Aorta (tissue), 5 donors: ENCODE data around the gene PFKFB4. TPM values are rescaled to one million over a fixed set of nuclear protein-coding genes. Genes with fewer than 3 reads are reported as not detected.

Experiments
- ATAC-seq: fragments of 200-7000 bp; cut with Tn5 transposase; one replicate; pipeline ENCODE4 v1.9.1; 2022; ENCODE audit warnings: moderate library complexity; ENCODE audit not compliant: low FRiP score
- DNase-seq, 2 donors: peaks; one replicate each; pipeline ENCODE4 v3.0.0-alpha.2; 2020
- H3K27ac ChIP-seq, 2 donors: one replicate each; pipeline ENCODE4 v1.5.1; 2013; ENCODE audit warnings: low read length in 2 of 2, mild to moderate bottlenecking in 2 of 2, moderate library complexity in 2 of 2, control low read depth in 1 of 2, inconsistent platforms in 1 of 2, low read depth in 1 of 2
- H3K27me3 ChIP-seq, 2 donors: one replicate each; pipeline ENCODE4 v1.6.1; 2013; ENCODE audit warnings: control low read depth in 1 of 2, low read length in 1 of 2, mild to moderate bottlenecking in 1 of 2, moderate library complexity in 1 of 2; ENCODE audit not compliant: insufficient read depth in 2 of 2, control insufficient read depth in 1 of 2
- H3K36me3 ChIP-seq, 2 donors: one replicate each; pipeline ENCODE4 v1.6.1; 2013; ENCODE audit warnings: control low read depth in 1 of 2, low read length in 1 of 2, mild to moderate bottlenecking in 1 of 2; ENCODE audit not compliant: insufficient read depth in 2 of 2, control insufficient read depth in 1 of 2
- H3K4me1 ChIP-seq, 2 donors: one replicate each; pipeline ENCODE4 v1.6.1; 2013; ENCODE audit warnings: low read length in 2 of 2, control low read depth in 1 of 2, mild to moderate bottlenecking in 1 of 2, moderate library complexity in 1 of 2; ENCODE audit not compliant: insufficient read depth in 2 of 2, control insufficient read depth in 1 of 2
- H3K4me3 ChIP-seq, 2 donors: one replicate each; pipeline ENCODE4 v1.5.1; 2013; ENCODE audit warnings: low read length in 2 of 2, control low read depth in 1 of 2, mild to moderate bottlenecking in 1 of 2
- H3K9me3 ChIP-seq: one replicate; pipeline ENCODE4 v1.6.1; 2013; ENCODE audit warnings: mild to moderate bottlenecking, low read length; ENCODE audit not compliant: control insufficient read depth
- WGBS, 2 donors: extraction: QIAGEN DNeasy Blood & Tissue Kit; methylation state at CpG; one replicate each; pipeline ENCODE4 v1.1.7; 2013; 5-methylcytosine and 5-hydroxymethylcytosine counted together
- intact Hi-C, 2 donors: fragments of 100-400 bp; cut with DNase I; formaldehyde crosslinking; loops; one replicate each; pipeline versions ENCODE4 v1.14.2 to v1.15.0; 2022
- polyA plus RNA-seq, 2 donors: library from polyadenylated mRNA; stranded (reverse); fragments of 200-250 nt; gene quantifications; one replicate each; pipeline ENCODE4 v1.2.3, GENCODE V29; 2013
- total RNA-seq, 2 donors: library from RNA; stranded (reverse); fragmentation: NEBNext Ultra II Directional; extraction: Animal tissue kit (Norgen Biotek cat#: 25700); gene quantifications; one replicate each; pipeline ENCODE4 v1.2.1, GENCODE V29; 2021
- donor health status: healthy with polysubstance abuse.
- donor health status: Bipolar disorder and iron deficiency.
- donor health status: DM: no; HTN: no; CAD: no.
- donor health status: DM: no; HTN: no; CAD: no.
- donor health status: DM: yes; HTN: yes; CAD: no.

The PFKFB4 gene
- total and polyA plus RNA-seq, 4 donors: 2.8 to 14.6 (median 6.4) TPM

DNA sequence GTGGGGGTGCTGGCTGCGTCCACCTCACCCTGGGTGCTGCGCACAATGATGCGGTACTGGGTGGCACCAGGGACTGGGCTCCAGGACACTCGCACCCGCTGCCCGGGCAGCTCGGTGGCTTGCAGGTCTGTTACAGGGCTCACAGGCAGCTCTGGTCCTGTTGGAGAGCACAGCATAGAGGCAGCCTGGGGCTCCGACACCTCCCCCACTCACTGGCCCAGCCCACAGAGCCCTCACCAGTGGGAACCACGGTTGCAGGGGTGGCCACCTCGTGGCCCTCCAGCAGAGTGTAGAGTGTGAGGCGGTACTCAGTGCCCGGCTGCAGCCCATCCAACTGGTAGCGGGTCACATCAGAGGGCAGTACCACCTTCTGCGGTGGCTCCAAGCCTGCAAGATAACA, 34.8 kb upstream of the PFKFB4 start:
- Histone ChIP-seq H3K27ac (no peak overlapping the region), H3K27me3 (no peaks in the 10 kb centered on the region), H3K9me3 (no peaks in the 10 kb centered on the region), H3K36me3 (no peaks in the 10 kb centered on the region), H3K4me1 (no peaks in the 10 kb centered on the region), H3K4me3 (no peak overlapping the region)
- WGBS, 2 donors: 95 to 97% methylated on average over 12 to 14 of the region's 14 CpGs
- ATAC-seq: no peak
- intact Hi-C loops: no loop called here
- no peak for DNase-seq

DNA sequence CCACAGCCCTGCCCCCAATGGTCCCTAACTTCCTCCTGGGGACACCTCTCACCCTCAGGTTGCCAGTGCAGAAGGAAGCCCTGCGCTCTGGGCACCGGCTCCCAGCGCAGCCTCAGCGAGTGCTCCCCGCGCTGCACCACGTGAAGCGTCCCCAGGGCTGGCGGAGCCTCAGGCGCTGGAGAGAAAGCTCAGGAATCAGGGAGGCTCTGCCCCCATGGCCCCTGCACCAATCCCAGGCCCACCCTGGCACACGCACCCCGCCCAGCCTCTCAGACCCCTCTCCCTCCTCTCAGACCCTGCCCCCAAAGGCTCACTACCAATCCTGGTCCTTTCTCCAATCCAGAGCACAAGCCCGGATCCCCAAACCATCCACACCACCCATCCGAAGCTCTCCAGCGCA, 31.6 kb upstream of the PFKFB4 start:
- 82 to 83% methylated on average over 15 of the region's 15 CpGs for WGBS, 2 donors

DNA sequence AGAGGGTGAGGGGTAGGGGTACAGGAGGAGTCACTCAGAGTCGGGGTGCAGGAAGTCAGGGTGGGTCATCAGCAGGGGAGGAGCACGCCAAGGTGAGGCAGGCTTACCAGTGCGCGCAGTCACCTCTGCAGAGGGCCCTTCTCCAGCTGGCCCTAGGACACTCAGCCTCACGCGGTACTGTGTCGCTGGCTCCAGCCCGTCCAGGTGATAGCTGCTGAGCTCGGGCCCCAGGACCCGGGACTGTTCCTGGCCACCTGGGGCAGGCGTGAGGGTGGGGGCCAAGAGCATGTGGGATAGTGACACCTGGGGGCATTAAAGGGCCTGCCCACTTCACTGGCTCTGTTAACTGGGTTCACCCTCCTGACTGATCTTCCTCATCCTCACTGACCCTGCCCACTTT, 31.1 kb upstream of the PFKFB4 start:
- no peaks in the 10 kb centered on the region for H3K9me3 ChIP-seq
- H3K4me1 ChIP-seq: no peaks in the 10 kb centered on the region
- H3K27me3 ChIP-seq: no peaks in the 10 kb centered on the region
- no peak overlapping the region for H3K27ac ChIP-seq
- no peak overlapping the region for H3K4me3 ChIP-seq
- WGBS, 2 donors: 83 to 90% methylated on average over 10 to 11 of the region's 11 CpGs
- intact Hi-C loops: no loop called here
- ATAC-seq (no peak), DNase-seq (no peak)
- no peaks in the 10 kb centered on the region for H3K36me3 ChIP-seq

More for the DNA sequence above, 31.6 kb upstream of the PFKFB4 start:
- no peaks in the 10 kb centered on the region for H3K27me3 ChIP-seq
- no peak overlapping the region for H3K4me3 ChIP-seq
- DNase-seq (no peak), ATAC-seq (no peak)
- H3K9me3 ChIP-seq: no peaks in the 10 kb centered on the region
- no peaks in the 10 kb centered on the region for H3K4me1 ChIP-seq
- H3K36me3 ChIP-seq: no peaks in the 10 kb centered on the region
- H3K27ac ChIP-seq: no peak overlapping the region
- intact Hi-C loops: no loop called here

DNA sequence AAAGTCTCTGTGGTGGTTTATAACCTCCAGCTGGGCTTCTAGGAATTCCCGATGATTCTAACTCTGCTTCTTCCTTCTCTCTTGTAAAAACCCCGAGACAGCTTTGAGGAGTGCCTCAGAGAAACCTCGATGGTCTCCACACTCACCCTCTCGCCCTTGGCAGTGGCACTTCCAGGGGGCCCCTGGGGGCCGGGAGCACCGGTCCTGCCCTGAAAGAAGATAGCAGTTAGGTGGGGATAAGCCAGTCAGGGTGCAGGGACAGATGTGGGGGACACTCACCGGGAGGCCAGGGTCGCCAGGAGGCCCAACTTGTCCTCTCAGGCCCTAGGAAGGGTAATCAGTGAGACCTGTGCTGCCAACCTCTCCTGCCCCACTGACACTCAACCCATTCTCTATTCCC, 28.8 kb upstream of the PFKFB4 start:
- Histone ChIP-seq H3K4me3 (no peak overlapping the region), H3K27me3 (no peaks in the 10 kb centered on the region), H3K27ac (no peak overlapping the region), H3K4me1 (no peaks in the 10 kb centered on the region), H3K9me3 (no peaks in the 10 kb centered on the region), H3K36me3 (no peaks in the 10 kb centered on the region)
- intact Hi-C loops: no loop called here
- ATAC-seq (no peak), DNase-seq (no peak)
- 81 to 85% methylated on average over 8 of the region's 8 CpGs for WGBS, 2 donors

DNA sequence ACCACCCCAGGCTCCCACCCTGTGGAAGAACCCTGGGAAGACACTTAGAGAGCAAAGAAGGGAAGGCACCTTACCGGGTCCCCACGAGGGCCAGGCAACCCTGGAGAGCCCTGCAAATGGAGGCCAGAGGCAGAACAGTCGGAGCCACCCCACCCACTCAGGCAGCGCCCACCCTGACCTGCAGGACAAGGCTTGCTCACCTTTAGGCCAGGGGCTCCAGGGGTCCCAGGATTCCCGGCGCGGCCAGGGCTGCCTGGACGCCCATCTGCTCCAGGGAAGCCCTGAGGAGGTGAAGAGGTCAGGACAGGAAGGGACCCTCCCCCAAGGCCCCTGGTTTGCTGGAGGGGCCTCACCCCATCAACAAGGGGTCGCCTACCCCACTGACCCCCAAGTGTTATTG, 28.2 kb upstream of the PFKFB4 start:
- WGBS, 2 donors: 90 to 91% methylated on average over 9 of the region's 9 CpGs
- intact Hi-C loops: no loop called here
- Histone ChIP-seq H3K9me3 (no peaks in the 10 kb centered on the region), H3K36me3 (no peaks in the 10 kb centered on the region), H3K27ac (no peak overlapping the region), H3K27me3 (no peaks in the 10 kb centered on the region), H3K4me3 (no peak overlapping the region), H3K4me1 (no peaks in the 10 kb centered on the region)
- ATAC-seq (no peak), DNase-seq (no peak)

DNA sequence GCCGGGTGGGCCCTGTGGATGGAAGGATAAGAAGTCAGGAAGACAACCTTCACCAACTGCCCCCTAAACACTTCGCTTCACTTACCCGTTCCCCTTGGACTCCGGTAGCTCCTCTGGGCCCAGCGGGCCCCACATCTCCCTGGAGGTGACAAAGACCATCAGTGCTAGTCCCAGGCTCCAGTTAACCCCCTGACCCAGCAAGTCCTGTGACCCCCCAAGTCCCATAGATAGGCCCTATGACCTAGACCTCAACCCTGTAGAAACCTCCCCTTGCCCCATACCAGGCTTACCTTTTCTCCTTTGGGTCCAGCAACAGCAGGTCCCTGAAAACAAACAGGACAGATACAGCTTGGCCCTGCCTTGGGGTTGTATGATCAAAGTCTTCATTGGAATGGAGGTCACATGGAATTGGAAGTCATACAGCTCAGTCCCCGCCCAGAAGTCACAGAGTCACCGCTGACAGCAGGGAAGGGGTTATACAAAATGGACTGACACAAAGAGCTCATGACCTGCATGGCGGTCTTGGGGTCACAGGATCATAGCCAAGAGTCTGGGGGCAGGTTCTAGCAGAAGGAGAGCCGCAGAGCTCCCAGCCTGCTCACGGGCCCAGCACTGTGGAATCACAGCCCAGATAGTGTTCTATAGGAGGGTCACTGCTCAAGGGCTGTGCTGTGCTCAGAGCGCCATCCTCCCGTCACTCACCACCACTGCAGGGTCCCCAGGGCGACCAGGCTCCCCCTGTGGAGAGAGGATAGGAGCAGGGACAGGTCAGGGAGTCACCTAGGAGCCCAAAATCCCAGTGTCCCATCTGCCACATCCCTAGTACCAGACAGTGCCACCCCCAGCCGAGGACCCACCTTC, 25.2 kb upstream of the PFKFB4 start:
- Histone ChIP-seq H3K9me3 (no peaks in the 10 kb centered on the region), H3K27ac (no peak overlapping the region), H3K27me3 (no peaks in the 10 kb centered on the region), H3K4me3 (no peak overlapping the region), H3K36me3 (no peaks in the 10 kb centered on the region), H3K4me1 (no peaks in the 10 kb centered on the region)
- intact Hi-C loops: no loop called here
- DNase-seq (no peak), ATAC-seq (no peak)
- 92 to 95% methylated on average over 14 of the region's 14 CpGs for WGBS, 2 donors

DNA sequence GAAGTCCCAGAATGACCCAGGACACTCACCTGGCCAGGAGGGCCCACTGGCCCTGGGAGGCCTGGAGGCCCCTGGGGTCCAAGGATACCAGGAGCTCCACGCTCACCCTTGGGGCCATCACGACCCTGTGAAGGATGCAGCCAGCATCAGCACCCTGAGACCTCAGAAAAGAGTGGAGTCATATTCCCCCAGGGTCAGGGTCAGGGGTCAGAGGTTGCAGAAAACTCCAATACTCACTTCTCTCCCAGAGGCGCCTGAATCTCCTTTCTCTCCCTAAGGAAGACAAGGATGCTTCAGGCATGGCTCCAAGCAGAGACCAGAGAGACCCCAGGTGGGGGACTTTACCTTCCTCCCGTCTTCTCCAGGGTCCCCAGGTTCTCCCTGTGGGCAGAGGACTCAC, 20.0 kb upstream of the PFKFB4 start:
- no peaks in the 10 kb centered on the region for H3K36me3 ChIP-seq
- no peak for DNase-seq
- H3K27me3 ChIP-seq: no peaks in the 10 kb centered on the region
- intact Hi-C loops: no loop called here
- no peak overlapping the region for H3K4me3 ChIP-seq
- no peaks in the 10 kb centered on the region for H3K9me3 ChIP-seq
- H3K27ac ChIP-seq: no peak overlapping the region
- no peaks in the 10 kb centered on the region for H3K4me1 ChIP-seq
- ATAC-seq: no peak
- 87% methylated on average over 4 of the region's 4 CpGs for WGBS, 2 donors

DNA sequence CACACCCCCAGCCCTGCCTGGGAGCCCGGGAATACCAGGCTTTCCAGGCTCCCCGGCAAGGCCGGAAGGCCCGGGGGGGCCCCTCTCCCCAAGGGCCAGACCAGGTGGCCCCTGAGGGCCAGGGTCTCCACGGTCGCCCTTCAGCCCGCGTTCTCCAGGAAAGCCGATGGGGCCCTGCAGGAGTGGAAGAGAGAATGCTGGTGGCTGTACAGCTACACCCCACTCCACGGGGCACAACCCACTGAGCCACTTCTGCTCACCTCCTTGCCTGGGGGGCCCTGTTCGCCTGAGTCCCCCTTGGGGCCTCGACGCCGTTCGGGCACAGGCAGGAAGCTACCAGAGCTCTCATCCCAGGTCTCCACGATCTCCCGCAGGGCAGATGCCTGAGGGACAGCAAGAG, 18.8 kb upstream of the PFKFB4 start:
- no peak overlapping the region for H3K27ac ChIP-seq
- intact Hi-C loops: no loop called here
- H3K4me1 ChIP-seq: no peaks in the 10 kb centered on the region
- no peaks in the 10 kb centered on the region for H3K36me3 ChIP-seq
- no peak overlapping the region for H3K4me3 ChIP-seq
- ATAC-seq (no peak), DNase-seq (no peak)
- H3K27me3 ChIP-seq: no peaks in the 10 kb centered on the region
- WGBS, 2 donors: 89 to 90% methylated on average over 17 of the region's 17 CpGs
- H3K9me3 ChIP-seq: no peaks in the 10 kb centered on the region

DNA sequence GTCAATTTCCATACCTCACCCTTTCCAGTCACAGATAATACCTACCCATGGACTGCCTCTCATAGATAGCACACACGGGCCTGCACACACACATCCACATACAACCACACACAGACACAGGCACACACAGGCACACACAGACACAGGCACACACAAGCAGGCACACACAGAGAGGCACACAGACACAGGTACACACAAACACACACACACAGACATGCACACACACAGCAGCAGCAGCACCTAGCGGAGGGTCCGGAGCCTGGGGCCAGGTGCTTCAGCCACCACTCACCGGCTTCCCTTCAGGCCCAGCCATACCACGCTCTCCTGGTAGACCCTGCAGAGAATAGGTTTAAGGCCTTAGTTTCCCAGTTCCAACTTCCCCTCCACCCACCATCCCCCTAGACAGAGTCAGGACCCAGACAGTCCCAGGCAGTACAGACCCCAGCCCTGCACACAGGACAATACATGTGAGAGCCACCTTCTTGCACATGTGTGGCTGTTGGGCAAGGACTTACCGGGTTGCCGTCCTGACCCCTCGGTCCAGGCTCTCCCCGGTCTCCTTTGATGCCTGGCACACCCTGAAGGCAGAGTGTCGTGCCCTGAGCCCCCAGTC, 17.5 kb upstream of the PFKFB4 start:
- Histone ChIP-seq H3K9me3 (no peaks in the 10 kb centered on the region), H3K4me1 (no peaks in the 10 kb centered on the region), H3K27me3 (no peaks in the 10 kb centered on the region), H3K27ac (no peak overlapping the region), H3K36me3 (no peaks in the 10 kb centered on the region), H3K4me3 (no peak overlapping the region)
- WGBS, 2 donors: 93% methylated on average over 10 of the region's 10 CpGs
- intact Hi-C loops: no loop called here
- no peak for ATAC-seq
- DNase-seq: no peak
